ENCODE measurements around the gene MED28.

- TF ChIP-seq ZNF384 (IDR thresholded peaks at IDR 0.05): no peak
- no peak for TF ChIP-seq SP1 (IDR thresholded peaks at IDR 0.05)
- TF ChIP-seq SUZ12 (IDR thresholded peaks at IDR 0.05): no peak
- no peak for TF ChIP-seq BHLHE40 (IDR thresholded peaks at IDR 0.05; ENCODE audit: borderline replicate concordance)
- TF ChIP-seq ARNT (IDR thresholded peaks at IDR 0.05): no peak
- no peak for TF ChIP-seq CTBP1 (IDR thresholded peaks at IDR 0.05; ENCODE audit: borderline replicate concordance)
Measured at GRCh38 chr4:17565846-17566245, 48.6 kb upstream of the MED28 start.
